Mesenteric fat pad (tissue), 1 donor: ENCODE data around the gene SUGP1. TPM values are rescaled to one million over a fixed set of nuclear protein-coding genes. Genes with fewer than 3 reads are reported as not detected.

Experiments
- DNase-seq: peaks from one replicate; pipeline ENCODE4 v3.0.0-alpha.2; 2020; ENCODE audit warnings: low spot score
- total RNA-seq: library from RNA; stranded (reverse); fragmentation: NEBNext Ultra II Directional; extraction: Animal tissue kit (Norgen Biotek cat#: 25700); gene quantifications from one replicate; pipeline ENCODE4 v1.2.1, GENCODE V29; 2021
- donor health status: DM: yes; HTN: yes; CAD: no.

SUGP1 gene
- total RNA-seq, 1 donor from 2014 or later, result 32.9 TPM

- DNase-seq, result no peak
These were observed 84.1 kb downstream of the SUGP1 start for GRCh38 chr19:19236173-19236572.

- DNase-seq, result no peak
These were observed 86.0 kb downstream of the SUGP1 start for GRCh38 chr19:19234220-19234816.

- DNase-seq, result no peak
These were observed 88.0 kb downstream of the SUGP1 start for GRCh38 chr19:19232261-19232721.

- no peak for DNase-seq
These were observed 89.3 kb downstream of the SUGP1 start for GRCh38 chr19:19230999-19231398.

GRCh38 chr19:19229701-19230100 lies 90.6 kb downstream of the SUGP1 start:
- DNase-seq, result no peak

- DNase-seq, result no peak
These were observed 93.1 kb downstream of the SUGP1 start for GRCh38 chr19:19227217-19227616.

GRCh38 chr19:19226663-19227062 lies 93.6 kb downstream of the SUGP1 start:
- DNase-seq, result no peak

GRCh38 chr19:19226204-19226603 lies 94.1 kb downstream of the SUGP1 start:
- no peak for DNase-seq

Other genes starting within 250 kb of the SUGP1 start
- gene TMEM161A, start 182.0 kb downstream of the SUGP1 start, total RNA-seq, result 18.0 TPM
- gene MEF2B, start 150.2 kb downstream of the SUGP1 start, total RNA-seq, result 2.0 TPM
- 30.8 TPM for gene BORCS8, start 128.4 kb downstream of the SUGP1 start, total RNA-seq
- 51.1 TPM for gene RFXANK, start 128.3 kb downstream of the SUGP1 start, total RNA-seq
- gene NR2C2AP, start 117.1 kb downstream of the SUGP1 start, total RNA-seq, result 10.7 TPM
- not detected for gene NCAN, start 108.6 kb downstream of the SUGP1 start, total RNA-seq
- 1.3 TPM for gene TM6SF2, start 47.2 kb downstream of the SUGP1 start, total RNA-seq
- gene MAU2, start 320 bp upstream of the SUGP1 start, total RNA-seq, result 45.4 TPM
- gene GATAD2A, start 85.2 kb upstream of the SUGP1 start, total RNA-seq, result 98.9 TPM
- 0.74 TPM for gene TSSK6, start 195.0 kb upstream of the SUGP1 start, total RNA-seq
- 295 TPM for gene NDUFA13, start 195.7 kb upstream of the SUGP1 start, total RNA-seq
- gene YJEFN3, start 208.4 kb upstream of the SUGP1 start, total RNA-seq, result 3.1 TPM
- gene CILP2, start 217.8 kb upstream of the SUGP1 start, total RNA-seq, result 2.2 TPM